Testis (tissue), 3 donors: ENCODE data around the gene ZFAND2B. TPM values are rescaled to one million over a fixed set of nuclear protein-coding genes. Genes with fewer than 3 reads are reported as not detected.

Experiments
- DNase-seq: peaks from one replicate; pipeline ENCODE4 v3.0.0-alpha.2; 2019
- H3K27ac ChIP-seq, 2 donors: fragments of 200-600 bp; sonication (generic); one replicate each; pipeline ENCODE4 v1.5.1; 2019
- H3K27me3 ChIP-seq: fragments of 200-600 bp; sonication (generic); one replicate; pipeline ENCODE4 v1.5.1; 2019
- H3K36me3 ChIP-seq: fragments of 200-600 bp; sonication (generic); one replicate; pipeline ENCODE4 v1.5.1; 2017; ENCODE audit warnings: low read depth; ENCODE audit errors: missing control alignments
- H3K4me1 ChIP-seq: fragments of 200-600 bp; sonication (generic); one replicate; pipeline ENCODE4 v1.5.1; 2019
- H3K4me3 ChIP-seq, 2 donors: fragments of 200-600 bp; sonication (generic); one replicate each; pipeline ENCODE4 v1.5.1; 2017 to 2019
- H3K9me3 ChIP-seq: fragments of 200-600 bp; sonication (generic); one replicate; pipeline ENCODE4 v1.5.1; 2017
- POLR2A ChIP-seq: fragments of 450-650 bp; IDR thresholded peaks from one replicate; pipeline ENCODE4 v1.6.1; 2017; ENCODE audit warnings: antibody characterized with exemption, mild to moderate bottlenecking, moderate library complexity
- WGBS, 2 donors: methylation state at CpG; one replicate each; pipeline ENCODE4 v1.1.5; 2018; 5-methylcytosine and 5-hydroxymethylcytosine counted together
- intact Hi-C: fragments of 100-400 bp; cut with DNase I; formaldehyde crosslinking; loops from one replicate; pipeline ENCODE4 v1.15.1; 2023; ENCODE audit warnings: low total_unique reads
- polyA plus RNA-seq: library from polyadenylated mRNA; stranded (reverse); fragments of 350-450 nt; fragmentation: Illumina TruSeq; extraction: RNeasy Lipid Tissue Mini Kit (QIAGEN cat#74804); gene quantifications from one replicate; pipeline ENCODE4 v1.2.3, GENCODE V29; 2014; ENCODE audit warnings: low read depth, low replicate concordance; ENCODE audit not compliant: insufficient read depth
- total RNA-seq, 2 donors: library from RNA; depleted of rRNA; stranded (reverse); fragments of >200 nt; gene quantifications; one replicate each; pipeline ENCODE4 v1.2.3, GENCODE V29; 2016
- TF ChIP-seq, protein P1 (sequence below), 3 experiments: fragments of 450-650 bp in 2 of 3; fragments of 200-600 bp in 1 of 3; sonication (generic) in 1 of 3; IDR thresholded peaks; one replicate each; pipeline ENCODE4 v1.5.1; 2016 to 2019; ENCODE audit warnings: antibody characterized with exemption in 3 of 3, mild to moderate bottlenecking in 2 of 3, moderate library complexity in 1 of 3

ZFAND2B gene
- total and polyA plus RNA-seq, 3 donors from 2014 or later: 27.0 to 41.3 (median 34.3) TPM

DNA sequence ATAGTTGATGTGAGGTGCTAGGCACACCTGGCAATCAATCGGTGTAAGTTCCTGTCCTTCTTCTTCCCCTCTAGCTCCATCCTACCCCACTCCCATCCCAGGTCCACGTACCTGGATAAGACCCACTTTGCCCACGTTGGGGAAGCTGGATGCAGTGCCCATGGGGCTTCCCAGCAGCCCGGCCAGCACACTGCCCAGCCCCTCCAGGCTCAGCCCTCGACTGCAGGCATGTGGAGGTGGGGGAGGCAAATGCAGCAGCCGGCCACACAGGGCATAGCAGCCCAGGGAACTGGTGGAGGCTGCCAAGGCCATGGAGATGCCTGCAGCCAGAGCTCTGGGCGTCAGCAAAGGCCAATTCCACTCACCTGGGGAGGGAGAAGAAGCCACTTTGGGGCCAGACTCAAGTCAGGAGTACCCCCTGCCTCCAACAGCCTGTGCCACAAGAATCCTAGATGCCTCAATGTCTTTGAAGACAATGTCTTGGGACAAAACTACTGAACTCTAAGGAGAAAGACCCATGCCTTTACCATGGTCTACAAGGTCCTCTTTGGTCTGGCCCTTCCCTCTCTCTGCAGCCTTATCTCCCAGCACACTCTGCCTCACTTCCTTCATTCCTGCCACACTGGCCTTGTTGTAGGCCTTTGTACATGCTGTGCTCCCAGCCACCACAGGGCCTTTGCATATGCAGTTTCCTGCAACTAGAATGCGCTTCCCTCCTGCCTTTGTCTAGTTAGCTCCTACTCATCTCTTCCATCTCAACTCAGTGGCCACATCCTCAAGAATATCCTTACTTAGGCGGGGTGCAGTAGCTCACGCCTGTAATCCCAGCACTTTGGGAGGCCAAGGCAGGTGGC lies 41.3 kb upstream of the ZFAND2B start:
- intact Hi-C loops: no loop called here
- Histone ChIP-seq H3K4me1 (peaks cover 7% of the 10 kb centered on the region), H3K4me3 (no peak overlapping the region), H3K27me3 (no peaks in the 10 kb centered on the region), H3K9me3 (no peaks in the 10 kb centered on the region), H3K27ac (no peak overlapping the region), H3K36me3 (no peaks in the 10 kb centered on the region)
- TF ChIP-seq POLR2A: no peak
- TF ChIP-seq, protein P1, sequence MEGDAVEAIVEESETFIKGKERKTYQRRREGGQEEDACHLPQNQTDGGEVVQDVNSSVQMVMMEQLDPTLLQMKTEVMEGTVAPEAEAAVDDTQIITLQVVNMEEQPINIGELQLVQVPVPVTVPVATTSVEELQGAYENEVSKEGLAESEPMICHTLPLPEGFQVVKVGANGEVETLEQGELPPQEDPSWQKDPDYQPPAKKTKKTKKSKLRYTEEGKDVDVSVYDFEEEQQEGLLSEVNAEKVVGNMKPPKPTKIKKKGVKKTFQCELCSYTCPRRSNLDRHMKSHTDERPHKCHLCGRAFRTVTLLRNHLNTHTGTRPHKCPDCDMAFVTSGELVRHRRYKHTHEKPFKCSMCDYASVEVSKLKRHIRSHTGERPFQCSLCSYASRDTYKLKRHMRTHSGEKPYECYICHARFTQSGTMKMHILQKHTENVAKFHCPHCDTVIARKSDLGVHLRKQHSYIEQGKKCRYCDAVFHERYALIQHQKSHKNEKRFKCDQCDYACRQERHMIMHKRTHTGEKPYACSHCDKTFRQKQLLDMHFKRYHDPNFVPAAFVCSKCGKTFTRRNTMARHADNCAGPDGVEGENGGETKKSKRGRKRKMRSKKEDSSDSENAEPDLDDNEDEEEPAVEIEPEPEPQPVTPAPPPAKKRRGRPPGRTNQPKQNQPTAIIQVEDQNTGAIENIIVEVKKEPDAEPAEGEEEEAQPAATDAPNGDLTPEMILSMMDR (IDR thresholded peaks at IDR 0.05): no peak
- DNase-seq: no peak
- WGBS, 2 donors: 79 to 81% methylated on average over 9 to 10 of the region's 10 CpGs

DNA sequence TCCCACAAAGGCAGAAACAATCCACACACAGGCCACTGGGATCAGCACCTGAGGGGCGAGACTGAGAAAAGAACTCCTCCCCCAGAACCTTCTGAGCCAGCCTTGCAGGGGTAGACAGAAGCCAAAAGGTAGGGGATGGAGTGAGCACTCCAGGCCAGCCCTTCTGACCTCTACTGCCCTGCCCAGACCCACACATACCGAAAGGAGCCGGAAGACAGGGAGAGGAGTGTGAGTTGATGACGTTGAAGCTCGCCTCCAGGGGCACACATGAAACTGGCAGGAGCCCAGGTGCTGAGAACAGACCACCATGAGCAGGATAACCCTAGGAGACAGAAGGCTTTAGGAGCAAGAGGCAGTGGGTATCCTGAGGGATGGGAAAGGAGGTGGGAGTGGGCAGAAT lies 38.6 kb upstream of the ZFAND2B start:
- TF ChIP-seq, protein P1 (IDR thresholded peaks at IDR 0.05): no peak
- TF ChIP-seq POLR2A: no peak
- H3K27me3 ChIP-seq: no peaks in the 10 kb centered on the region
- no peak overlapping the region for H3K4me3 ChIP-seq
- intact Hi-C loops: no loop called here
- DNase-seq: no peak
- WGBS, 2 donors: 59 to 62% methylated on average over 5 of the region's 5 CpGs
- H3K27ac ChIP-seq: no peak overlapping the region
- H3K4me1 ChIP-seq: peaks cover 7% of the 10 kb centered on the region
- no peaks in the 10 kb centered on the region for H3K36me3 ChIP-seq
- H3K9me3 ChIP-seq: no peaks in the 10 kb centered on the region

DNA sequence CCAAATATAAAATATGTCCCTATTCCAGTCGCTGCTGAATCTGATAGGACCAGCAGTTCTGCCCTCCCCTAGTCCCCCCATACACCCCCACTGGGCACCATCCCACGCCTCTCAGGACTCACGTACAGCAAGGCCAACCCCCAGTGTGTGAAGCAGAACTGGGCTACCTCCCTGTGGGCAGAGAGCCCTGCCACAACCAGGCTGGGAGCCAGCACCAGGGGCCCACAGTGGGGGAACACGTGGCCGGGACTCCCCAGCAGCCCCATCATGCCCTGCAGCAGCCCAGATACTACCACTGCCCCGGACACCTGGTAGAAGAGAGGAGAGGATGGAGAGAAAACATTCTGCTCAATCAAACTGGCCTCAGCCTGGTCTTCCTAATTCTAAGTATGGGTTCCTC lies 38.1 kb upstream of the ZFAND2B start:
- DNase-seq: no peak
- 17 to 39% methylated on average over 1 to 6 of the region's 6 CpGs for WGBS, 2 donors
- Histone ChIP-seq H3K27me3 (no peaks in the 10 kb centered on the region), H3K4me1 (peaks cover 7% of the 10 kb centered on the region), H3K36me3 (no peaks in the 10 kb centered on the region), H3K9me3 (no peaks in the 10 kb centered on the region), H3K4me3 (no peak overlapping the region), H3K27ac (no peak overlapping the region)
- intact Hi-C loops: no loop called here
- no peak for TF ChIP-seq POLR2A
- TF ChIP-seq, protein P1 (IDR thresholded peaks at IDR 0.05): no peak

DNA sequence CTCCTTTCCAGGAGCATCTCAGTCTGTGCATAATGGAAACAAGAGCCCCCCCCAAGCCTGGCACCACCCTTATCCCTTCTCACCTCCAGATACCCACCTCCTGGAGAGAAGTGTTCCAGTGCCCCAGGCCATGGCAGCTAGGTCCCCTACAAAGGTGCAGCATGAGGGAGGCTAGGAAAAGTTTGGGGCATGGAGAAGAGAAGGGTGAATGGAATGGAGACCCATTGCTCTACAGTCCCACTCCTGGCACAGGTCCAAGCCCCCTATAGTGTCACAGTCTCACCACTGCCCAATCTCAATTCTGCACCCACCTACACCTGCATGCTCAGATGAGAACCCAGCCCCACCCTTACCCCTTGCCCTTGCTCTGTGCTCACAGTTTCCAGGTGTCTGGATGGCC lies 37.6 kb upstream of the ZFAND2B start:
- Histone ChIP-seq H3K27ac (no peak overlapping the region), H3K36me3 (no peaks in the 10 kb centered on the region), H3K4me3 (no peak overlapping the region), H3K4me1 (peaks cover 7% of the 10 kb centered on the region), H3K9me3 (no peaks in the 10 kb centered on the region), H3K27me3 (no peaks in the 10 kb centered on the region)
- no peak for TF ChIP-seq POLR2A
- TF ChIP-seq, protein P1 (IDR thresholded peaks at IDR 0.05): no peak
- DNase-seq: no peak
- intact Hi-C loops: no loop called here
